ENCODE results near the gene MYLK4.

MYLK4 gene

GRCh38 chr6:2721219-2721618 is 29.5 kb downstream of the MYLK4 start:
- TF ChIP-seq TAF1 (IDR thresholded peaks at IDR 0.05; ENCODE audit: borderline replicate concordance, insufficient read depth, low read length) (no peak), SIN3A (IDR thresholded peaks at IDR 0.05; ENCODE audit: borderline replicate concordance, insufficient read depth, low read length) (no peak), POLR2AphosphoS5 (IDR thresholded peaks at IDR 0.05; ENCODE audit: low read depth, low read length) (no peak), REST (IDR thresholded peaks at IDR 0.05; ENCODE audit: insufficient read depth in 1 of 2, low read depth in 2 of 2, low read length in 2 of 2) (no peak), FOXP2 (optimal IDR thresholded peaks at IDR 0.05; ENCODE audit: borderline replicate concordance, extremely low read depth, extremely low read length, insufficient read depth) (no peak)

- TF ChIP-seq REST (IDR thresholded peaks at IDR 0.05; ENCODE audit: insufficient read depth in 1 of 2, low read depth in 2 of 2, low read length in 2 of 2) (no peak), FOXP2 (optimal IDR thresholded peaks at IDR 0.05; ENCODE audit: borderline replicate concordance, extremely low read depth, extremely low read length, insufficient read depth) (no peak), TAF1 (IDR thresholded peaks at IDR 0.05; ENCODE audit: borderline replicate concordance, insufficient read depth, low read length) (no peak), POLR2AphosphoS5 (IDR thresholded peaks at IDR 0.05; ENCODE audit: low read depth, low read length) (no peak), SIN3A (IDR thresholded peaks at IDR 0.05; ENCODE audit: borderline replicate concordance, insufficient read depth, low read length) (no peak)
Observed at GRCh38 chr6:2719093-2719455, 31.6 kb downstream of the MYLK4 start.

GRCh38 chr6:2718334-2719092 is 32.2 kb downstream of the MYLK4 start:
- TF ChIP-seq REST (IDR thresholded peaks at IDR 0.05; ENCODE audit: insufficient read depth in 1 of 2, low read depth in 2 of 2, low read length in 2 of 2) (no peak), SIN3A (IDR thresholded peaks at IDR 0.05; ENCODE audit: borderline replicate concordance, insufficient read depth, low read length) (no peak), POLR2AphosphoS5 (IDR thresholded peaks at IDR 0.05; ENCODE audit: low read depth, low read length) (no peak), TAF1 (IDR thresholded peaks at IDR 0.05; ENCODE audit: borderline replicate concordance, insufficient read depth, low read length) (no peak), FOXP2 (optimal IDR thresholded peaks at IDR 0.05; ENCODE audit: borderline replicate concordance, extremely low read depth, extremely low read length, insufficient read depth) (no peak)

GRCh38 chr6:2716936-2717700 is 33.6 kb downstream of the MYLK4 start:
- TF ChIP-seq POLR2AphosphoS5 (IDR thresholded peaks at IDR 0.05; ENCODE audit: low read depth, low read length) = no peak
- TF ChIP-seq REST (IDR thresholded peaks at IDR 0.05; ENCODE audit: insufficient read depth in 1 of 2, low read depth in 2 of 2, low read length in 2 of 2) = no peak
- TF ChIP-seq FOXP2 (optimal IDR thresholded peaks at IDR 0.05; ENCODE audit: borderline replicate concordance, extremely low read depth, extremely low read length, insufficient read depth) = no peak

All from PFSK-1 (cell line).